ENCODE results near the gene RPS6KA5.
A peak's percentile ranks its signal among the peaks of the same experiment; 100 is the strongest.

Gene RPS6KA5

GRCh38 chr14:90903101-90903500 is 157.3 kb downstream of the RPS6KA5 start:
- H3K9me3 ChIP-seq (replicated peaks; ENCODE audit: insufficient read depth, low read length), result no peaks in the 10 kb centered on the region
- H2AFZ ChIP-seq (ENCODE audit: low read length), result no peak overlapping the region
- no peak overlapping the region for H3K9ac ChIP-seq (ENCODE audit: low read length)
- no peaks in the 10 kb centered on the region for H3K27me3 ChIP-seq (replicated peaks; ENCODE audit: insufficient read depth, low read length)
- no peaks in the 10 kb centered on the region for H3K79me2 ChIP-seq (ENCODE audit: low read length)
- H3K4me2 ChIP-seq (ENCODE audit: low read depth, low read length), result no peak overlapping the region
- no peaks in the 10 kb centered on the region for H3K4me1 ChIP-seq (ENCODE audit: low read length)
- no peaks in the 10 kb centered on the region for H4K20me1 ChIP-seq (ENCODE audit: insufficient read depth, low read length)
- no peaks in the 10 kb centered on the region for H3K36me3 ChIP-seq (replicated peaks; ENCODE audit: insufficient read depth, low read length)
- H3K9me2 ChIP-seq (replicated peaks; ENCODE audit: insufficient read depth, low read length), result no peaks in the 10 kb centered on the region
- no peak overlapping the region for H3K4me3 ChIP-seq (ENCODE audit: low read length)
- TF ChIP-seq CTCF (IDR thresholded peaks at IDR 0.05; ENCODE audit: low read length) (peak; percentile 50), EZH2 (optimal IDR thresholded peaks at IDR 0.05; ENCODE audit: low read depth, low read length) (no peak)
- peak; percentile 49 for DNase-seq
- H3F3A ChIP-seq (ENCODE audit: insufficient read depth, low read length), result no peaks in the 10 kb centered on the region
- H3K27ac ChIP-seq (ENCODE audit: low read length), result no peak overlapping the region

- no peak overlapping the region for H3K4me2 ChIP-seq (ENCODE audit: low read depth, low read length)
- H4K20me1 ChIP-seq (ENCODE audit: insufficient read depth, low read length), result no peaks in the 10 kb centered on the region
- H3K4me1 ChIP-seq (ENCODE audit: low read length), result no peaks in the 10 kb centered on the region
- H3K9me3 ChIP-seq (replicated peaks; ENCODE audit: insufficient read depth, low read length), result no peaks in the 10 kb centered on the region
- no peaks in the 10 kb centered on the region for H3K9me2 ChIP-seq (replicated peaks; ENCODE audit: insufficient read depth, low read length)
- no peak for TF ChIP-seq CTCF (IDR thresholded peaks at IDR 0.05; ENCODE audit: low read length)
- no peak for TF ChIP-seq EZH2phosphoT487 (IDR thresholded peaks at IDR 0.05; ENCODE audit: low read length)
- no peak for TF ChIP-seq EZH2 (optimal IDR thresholded peaks at IDR 0.05; ENCODE audit: low read depth, low read length)
- H3K27me3 ChIP-seq (replicated peaks; ENCODE audit: insufficient read depth, low read length), result no peaks in the 10 kb centered on the region
- no peaks in the 10 kb centered on the region for H3K36me3 ChIP-seq (replicated peaks; ENCODE audit: insufficient read depth, low read length)
- no peak for DNase-seq
- no peak overlapping the region for H3K4me3 ChIP-seq (ENCODE audit: low read length)
- no peaks in the 10 kb centered on the region for H3K79me2 ChIP-seq (ENCODE audit: low read length)
- H3F3A ChIP-seq (ENCODE audit: insufficient read depth, low read length), result no peaks in the 10 kb centered on the region
- H2AFZ ChIP-seq (ENCODE audit: low read length), result no peak overlapping the region
- H3K9ac ChIP-seq (ENCODE audit: low read length), result no peak overlapping the region
- no peak overlapping the region for H3K27ac ChIP-seq (ENCODE audit: low read length)
Observed at GRCh38 chr14:90900476-90901083, 159.9 kb downstream of the RPS6KA5 start.

- H3K36me3 ChIP-seq (replicated peaks; ENCODE audit: insufficient read depth, low read length), result no peaks in the 10 kb centered on the region
- no peaks in the 10 kb centered on the region for H3K27me3 ChIP-seq (replicated peaks; ENCODE audit: insufficient read depth, low read length)
- no peak for DNase-seq
- H3K4me1 ChIP-seq (ENCODE audit: low read length), result peaks cover 7% of the 10 kb centered on the region; the same call in 1 of the 2 replicates
- H2AFZ ChIP-seq (ENCODE audit: low read length), result no peak overlapping the region
- H3K27ac ChIP-seq (ENCODE audit: low read length), result no peak overlapping the region
- no peak overlapping the region for H3K4me3 ChIP-seq (ENCODE audit: low read length)
- H3K9me3 ChIP-seq (replicated peaks; ENCODE audit: insufficient read depth, low read length), result no peaks in the 10 kb centered on the region
- TF ChIP-seq CTCF (IDR thresholded peaks at IDR 0.05; ENCODE audit: low read length), result no peak
- TF ChIP-seq EZH2 (optimal IDR thresholded peaks at IDR 0.05; ENCODE audit: low read depth, low read length), result no peak
- no peak for TF ChIP-seq EZH2phosphoT487 (IDR thresholded peaks at IDR 0.05; ENCODE audit: low read length)
- H3K4me2 ChIP-seq (ENCODE audit: low read depth, low read length), result no peak overlapping the region
- H3K9me2 ChIP-seq (replicated peaks; ENCODE audit: insufficient read depth, low read length), result no peaks in the 10 kb centered on the region
- no peaks in the 10 kb centered on the region for H3K79me2 ChIP-seq (ENCODE audit: low read length)
- H3K9ac ChIP-seq (ENCODE audit: low read length), result no peak overlapping the region
- H4K20me1 ChIP-seq (ENCODE audit: insufficient read depth, low read length), result no peaks in the 10 kb centered on the region
- no peaks in the 10 kb centered on the region for H3F3A ChIP-seq (ENCODE audit: insufficient read depth, low read length)
Observed at GRCh38 chr14:90897022-90897421, 163.4 kb downstream of the RPS6KA5 start.
